C4-2B (cell line): ENCODE results near the gene WASHC3.
A peak's percentile ranks its signal among the peaks of the same experiment; 100 is the strongest.

Source experiments
- ZFX ChIP-seq: fragments of 450-650 bp; IDR thresholded peaks from 2 replicates; pipeline ENCODE4 v1.6.1; 2017
- TF ChIP-seq, protein P1 (sequence below): fragments of 450-650 bp; conservative IDR thresholded peaks from 2 replicates; pipeline ENCODE4 v1.5.1; 2017; ENCODE audit warnings: mild to moderate bottlenecking

GRCh38 chr12:102095677-102096263 is 34.0 kb upstream of the WASHC3 start:
- TF ChIP-seq, protein P1, sequence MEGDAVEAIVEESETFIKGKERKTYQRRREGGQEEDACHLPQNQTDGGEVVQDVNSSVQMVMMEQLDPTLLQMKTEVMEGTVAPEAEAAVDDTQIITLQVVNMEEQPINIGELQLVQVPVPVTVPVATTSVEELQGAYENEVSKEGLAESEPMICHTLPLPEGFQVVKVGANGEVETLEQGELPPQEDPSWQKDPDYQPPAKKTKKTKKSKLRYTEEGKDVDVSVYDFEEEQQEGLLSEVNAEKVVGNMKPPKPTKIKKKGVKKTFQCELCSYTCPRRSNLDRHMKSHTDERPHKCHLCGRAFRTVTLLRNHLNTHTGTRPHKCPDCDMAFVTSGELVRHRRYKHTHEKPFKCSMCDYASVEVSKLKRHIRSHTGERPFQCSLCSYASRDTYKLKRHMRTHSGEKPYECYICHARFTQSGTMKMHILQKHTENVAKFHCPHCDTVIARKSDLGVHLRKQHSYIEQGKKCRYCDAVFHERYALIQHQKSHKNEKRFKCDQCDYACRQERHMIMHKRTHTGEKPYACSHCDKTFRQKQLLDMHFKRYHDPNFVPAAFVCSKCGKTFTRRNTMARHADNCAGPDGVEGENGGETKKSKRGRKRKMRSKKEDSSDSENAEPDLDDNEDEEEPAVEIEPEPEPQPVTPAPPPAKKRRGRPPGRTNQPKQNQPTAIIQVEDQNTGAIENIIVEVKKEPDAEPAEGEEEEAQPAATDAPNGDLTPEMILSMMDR, result peak; percentile 74
- TF ChIP-seq ZFX, result no peak
